ENCODE results near the gene LARGE1. TPM values are rescaled to one million over a fixed set of nuclear protein-coding genes. Genes with fewer than 3 reads are reported as not detected.

The LARGE1 gene
- total RNA-seq, 1 experiment from 2014 or later, result 2.5 TPM

DNA sequence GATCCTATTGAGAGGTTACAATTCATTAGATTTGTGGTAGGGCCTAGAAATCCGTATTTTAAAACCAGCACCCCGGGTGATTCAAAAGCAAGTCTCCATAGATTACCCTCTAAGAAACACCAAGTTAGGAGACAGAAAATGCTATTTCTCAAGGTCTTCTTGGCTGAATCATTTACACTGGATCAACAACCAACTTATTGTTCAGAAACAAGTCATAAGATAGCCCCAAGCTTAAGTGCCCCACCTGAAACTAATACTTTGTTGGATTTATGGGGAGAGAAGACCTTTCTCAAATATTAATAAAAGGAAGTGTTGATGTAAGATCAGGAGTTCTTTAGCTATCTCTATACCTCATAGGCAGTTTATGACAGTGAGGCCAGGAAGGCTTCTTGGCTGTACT is 345.2 kb downstream of the LARGE1 start:
- intact Hi-C loops (cut with micrococcal nuclease; ENCODE audit: unreplicated experiment) (loop anchor here (10.0 kb wide), 1 partner anchor 60 kb away; no protein-coding TSS in a partner anchor), in situ Hi-C loops (cut with HindIII; ENCODE audit: low pct_unique_long_range_greater_than_20kb, low sequenced_read_pairs) (no loop called here)
- CTCF ChIA-PET, result interaction anchor here (0.6 kb wide), 1 partner anchor 1449 kb away, joined by 5 read pairs; no protein-coding TSS in a partner anchor
- no peak overlapping the region for H3K27ac ChIP-seq (ENCODE audit: low read length)
- H3K36me3 ChIP-seq (ENCODE audit: control insufficient read depth, insufficient read depth, low read length), result no peaks in the 10 kb centered on the region
- POLR2A ChIA-PET, result no interaction called here
- no peaks in the 10 kb centered on the region for H3K4me1 ChIP-seq (ENCODE audit: control insufficient read depth, insufficient read depth, low read length)
- BruUV-seq (replicated peaks), result no TSS peak
- no peaks in the 10 kb centered on the region for H3K27me3 ChIP-seq (ENCODE audit: control insufficient read depth, insufficient read depth, low read length)
- DNase-seq (ENCODE audit: low read depth, low spot score) (no peak), ATAC-seq (no peak)
- TF ChIP-seq, protein P1, sequence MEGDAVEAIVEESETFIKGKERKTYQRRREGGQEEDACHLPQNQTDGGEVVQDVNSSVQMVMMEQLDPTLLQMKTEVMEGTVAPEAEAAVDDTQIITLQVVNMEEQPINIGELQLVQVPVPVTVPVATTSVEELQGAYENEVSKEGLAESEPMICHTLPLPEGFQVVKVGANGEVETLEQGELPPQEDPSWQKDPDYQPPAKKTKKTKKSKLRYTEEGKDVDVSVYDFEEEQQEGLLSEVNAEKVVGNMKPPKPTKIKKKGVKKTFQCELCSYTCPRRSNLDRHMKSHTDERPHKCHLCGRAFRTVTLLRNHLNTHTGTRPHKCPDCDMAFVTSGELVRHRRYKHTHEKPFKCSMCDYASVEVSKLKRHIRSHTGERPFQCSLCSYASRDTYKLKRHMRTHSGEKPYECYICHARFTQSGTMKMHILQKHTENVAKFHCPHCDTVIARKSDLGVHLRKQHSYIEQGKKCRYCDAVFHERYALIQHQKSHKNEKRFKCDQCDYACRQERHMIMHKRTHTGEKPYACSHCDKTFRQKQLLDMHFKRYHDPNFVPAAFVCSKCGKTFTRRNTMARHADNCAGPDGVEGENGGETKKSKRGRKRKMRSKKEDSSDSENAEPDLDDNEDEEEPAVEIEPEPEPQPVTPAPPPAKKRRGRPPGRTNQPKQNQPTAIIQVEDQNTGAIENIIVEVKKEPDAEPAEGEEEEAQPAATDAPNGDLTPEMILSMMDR (IDR thresholded peaks at IDR 0.05), result no peak
- TF ChIP-seq SIN3A (IDR thresholded peaks at IDR 0.05; ENCODE audit: borderline replicate concordance, insufficient read depth, low read depth, low read length), result no peak
- TF ChIP-seq, protein P2, sequence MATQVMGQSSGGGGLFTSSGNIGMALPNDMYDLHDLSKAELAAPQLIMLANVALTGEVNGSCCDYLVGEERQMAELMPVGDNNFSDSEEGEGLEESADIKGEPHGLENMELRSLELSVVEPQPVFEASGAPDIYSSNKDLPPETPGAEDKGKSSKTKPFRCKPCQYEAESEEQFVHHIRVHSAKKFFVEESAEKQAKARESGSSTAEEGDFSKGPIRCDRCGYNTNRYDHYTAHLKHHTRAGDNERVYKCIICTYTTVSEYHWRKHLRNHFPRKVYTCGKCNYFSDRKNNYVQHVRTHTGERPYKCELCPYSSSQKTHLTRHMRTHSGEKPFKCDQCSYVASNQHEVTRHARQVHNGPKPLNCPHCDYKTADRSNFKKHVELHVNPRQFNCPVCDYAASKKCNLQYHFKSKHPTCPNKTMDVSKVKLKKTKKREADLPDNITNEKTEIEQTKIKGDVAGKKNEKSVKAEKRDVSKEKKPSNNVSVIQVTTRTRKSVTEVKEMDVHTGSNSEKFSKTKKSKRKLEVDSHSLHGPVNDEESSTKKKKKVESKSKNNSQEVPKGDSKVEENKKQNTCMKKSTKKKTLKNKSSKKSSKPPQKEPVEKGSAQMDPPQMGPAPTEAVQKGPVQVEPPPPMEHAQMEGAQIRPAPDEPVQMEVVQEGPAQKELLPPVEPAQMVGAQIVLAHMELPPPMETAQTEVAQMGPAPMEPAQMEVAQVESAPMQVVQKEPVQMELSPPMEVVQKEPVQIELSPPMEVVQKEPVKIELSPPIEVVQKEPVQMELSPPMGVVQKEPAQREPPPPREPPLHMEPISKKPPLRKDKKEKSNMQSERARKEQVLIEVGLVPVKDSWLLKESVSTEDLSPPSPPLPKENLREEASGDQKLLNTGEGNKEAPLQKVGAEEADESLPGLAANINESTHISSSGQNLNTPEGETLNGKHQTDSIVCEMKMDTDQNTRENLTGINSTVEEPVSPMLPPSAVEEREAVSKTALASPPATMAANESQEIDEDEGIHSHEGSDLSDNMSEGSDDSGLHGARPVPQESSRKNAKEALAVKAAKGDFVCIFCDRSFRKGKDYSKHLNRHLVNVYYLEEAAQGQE (IDR thresholded peaks at IDR 0.05; ENCODE audit: insufficient read depth in 1 of 2, low read depth in 2 of 2, low read length in 1 of 2), result no peak
- TF ChIP-seq TCF7L2 (IDR thresholded peaks at IDR 0.05; ENCODE audit: low read depth, low read length), result no peak
- no peak for TF ChIP-seq POLR2AphosphoS5 (IDR thresholded peaks at IDR 0.05; ENCODE audit: low read depth, low read length)
- H3K9me3 ChIP-seq (ENCODE audit: control insufficient read depth, insufficient read depth, low read depth, low read length), result no peaks in the 10 kb centered on the region
- H3K4me3 ChIP-seq (ENCODE audit: low read depth in 2 of 2, low read length in 2 of 2), result no peak overlapping the region

DNA sequence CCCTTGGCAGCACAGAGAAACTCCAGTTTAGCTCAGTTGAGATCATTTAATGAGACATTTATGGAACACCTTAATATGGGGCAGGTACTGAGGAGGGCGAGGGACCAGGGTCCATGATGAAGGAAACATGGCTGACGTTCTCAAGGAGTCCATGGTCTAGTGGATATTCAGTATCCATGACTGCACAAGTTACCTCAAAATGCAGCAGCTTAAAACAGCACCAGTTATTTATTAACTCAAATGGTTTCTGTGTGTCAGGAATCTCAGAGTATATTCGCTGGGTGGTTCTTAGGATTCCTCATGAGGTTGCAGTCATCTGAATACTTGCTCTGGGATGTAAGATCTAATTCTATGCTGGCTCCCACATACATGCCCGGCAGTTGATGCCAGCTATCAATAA is 346.8 kb downstream of the LARGE1 start:
- H3K9me3 ChIP-seq (ENCODE audit: control insufficient read depth, insufficient read depth, low read depth, low read length), result no peaks in the 10 kb centered on the region
- no peaks in the 10 kb centered on the region for H3K4me1 ChIP-seq (ENCODE audit: control insufficient read depth, insufficient read depth, low read length)
- intact Hi-C loops (cut with micrococcal nuclease; ENCODE audit: unreplicated experiment), result loop anchor here (10.0 kb wide), 1 partner anchor 59 kb away; no protein-coding TSS in a partner anchor
- ATAC-seq (no peak), DNase-seq (ENCODE audit: low read depth, low spot score) (no peak)
- CTCF ChIA-PET, result no interaction called here
- no peak for TF ChIP-seq TCF7L2 (IDR thresholded peaks at IDR 0.05; ENCODE audit: low read depth, low read length)
- no peaks in the 10 kb centered on the region for H3K27me3 ChIP-seq (ENCODE audit: control insufficient read depth, insufficient read depth, low read length)
- H3K27ac ChIP-seq (ENCODE audit: low read length), result no peak overlapping the region
- no TSS peak for BruUV-seq (replicated peaks)
- no peaks in the 10 kb centered on the region for H3K36me3 ChIP-seq (ENCODE audit: control insufficient read depth, insufficient read depth, low read length)
- H3K4me3 ChIP-seq (ENCODE audit: low read depth in 2 of 2, low read length in 2 of 2), result no peak overlapping the region
- POLR2A ChIA-PET, result no interaction called here
- in situ Hi-C loops (cut with HindIII; ENCODE audit: low pct_unique_long_range_greater_than_20kb, low sequenced_read_pairs), result no loop called here

DNA sequence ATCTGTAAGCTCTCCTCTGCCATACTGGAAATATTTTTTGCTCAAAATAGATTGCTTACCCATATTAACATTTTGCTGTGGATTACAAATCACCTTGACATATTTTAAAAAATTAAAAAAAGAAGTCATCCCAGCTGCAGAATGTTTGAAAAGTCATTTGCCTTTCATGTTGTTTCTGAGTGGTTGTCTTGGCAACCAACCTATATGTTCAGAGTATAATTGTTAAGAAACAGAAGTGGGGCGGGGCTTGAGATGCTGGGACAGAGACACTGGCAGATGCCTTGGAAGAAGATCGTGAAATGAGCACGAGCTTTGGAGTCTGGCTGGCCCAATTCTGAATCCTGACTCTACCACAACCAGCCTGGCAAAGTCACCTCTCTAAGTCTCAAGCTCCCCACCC is 348.2 kb downstream of the LARGE1 start:
- BruUV-seq (replicated peaks), result no TSS peak

More for the DNA sequence above, 348.2 kb downstream of the LARGE1 start:
- POLR2A ChIA-PET, result no interaction called here
- CTCF ChIA-PET, result no interaction called here
- Histone ChIP-seq H3K4me3 (ENCODE audit: low read depth in 2 of 2, low read length in 2 of 2) (no peak overlapping the region), H3K36me3 (ENCODE audit: control insufficient read depth, insufficient read depth, low read length) (no peaks in the 10 kb centered on the region), H3K27me3 (ENCODE audit: control insufficient read depth, insufficient read depth, low read length) (no peaks in the 10 kb centered on the region), H3K4me1 (ENCODE audit: control insufficient read depth, insufficient read depth, low read length) (no peaks in the 10 kb centered on the region), H3K27ac (ENCODE audit: low read length) (no peak overlapping the region), H3K9me3 (ENCODE audit: control insufficient read depth, insufficient read depth, low read depth, low read length) (no peaks in the 10 kb centered on the region)
- TF ChIP-seq, protein P1 (IDR thresholded peaks at IDR 0.05), result no peak
- TF ChIP-seq, protein P2 (IDR thresholded peaks at IDR 0.05; ENCODE audit: insufficient read depth in 1 of 2, low read depth in 2 of 2, low read length in 1 of 2), result no peak
- TF ChIP-seq TCF7L2 (IDR thresholded peaks at IDR 0.05; ENCODE audit: low read depth, low read length) (no peak), SIN3A (IDR thresholded peaks at IDR 0.05; ENCODE audit: borderline replicate concordance, insufficient read depth, low read depth, low read length) (no peak), POLR2AphosphoS5 (IDR thresholded peaks at IDR 0.05; ENCODE audit: low read depth, low read length) (no peak)
- DNase-seq (ENCODE audit: low read depth, low spot score), result no peak
- in situ Hi-C loops (cut with HindIII; ENCODE audit: low pct_unique_long_range_greater_than_20kb, low sequenced_read_pairs), result no loop called here
- no peak for ATAC-seq
- intact Hi-C loops (cut with micrococcal nuclease; ENCODE audit: unreplicated experiment), result loop anchor here (10.0 kb wide), 1 partner anchor 57 kb away; no protein-coding TSS in a partner anchor

Data from Panc1 (cell line).